HG02884 (cell line): ENCODE results near the gene TMEM151A.

Experiments used
- ATAC-seq: cut with Tn5 transposase; IDR thresholded peaks from one replicate; pipeline ENCODE4 v1.9.1; 2021; ENCODE audit warnings: mild to moderate bottlenecking, moderate library complexity; ENCODE audit not compliant: unreplicated experiment

Gene TMEM151A

DNA sequence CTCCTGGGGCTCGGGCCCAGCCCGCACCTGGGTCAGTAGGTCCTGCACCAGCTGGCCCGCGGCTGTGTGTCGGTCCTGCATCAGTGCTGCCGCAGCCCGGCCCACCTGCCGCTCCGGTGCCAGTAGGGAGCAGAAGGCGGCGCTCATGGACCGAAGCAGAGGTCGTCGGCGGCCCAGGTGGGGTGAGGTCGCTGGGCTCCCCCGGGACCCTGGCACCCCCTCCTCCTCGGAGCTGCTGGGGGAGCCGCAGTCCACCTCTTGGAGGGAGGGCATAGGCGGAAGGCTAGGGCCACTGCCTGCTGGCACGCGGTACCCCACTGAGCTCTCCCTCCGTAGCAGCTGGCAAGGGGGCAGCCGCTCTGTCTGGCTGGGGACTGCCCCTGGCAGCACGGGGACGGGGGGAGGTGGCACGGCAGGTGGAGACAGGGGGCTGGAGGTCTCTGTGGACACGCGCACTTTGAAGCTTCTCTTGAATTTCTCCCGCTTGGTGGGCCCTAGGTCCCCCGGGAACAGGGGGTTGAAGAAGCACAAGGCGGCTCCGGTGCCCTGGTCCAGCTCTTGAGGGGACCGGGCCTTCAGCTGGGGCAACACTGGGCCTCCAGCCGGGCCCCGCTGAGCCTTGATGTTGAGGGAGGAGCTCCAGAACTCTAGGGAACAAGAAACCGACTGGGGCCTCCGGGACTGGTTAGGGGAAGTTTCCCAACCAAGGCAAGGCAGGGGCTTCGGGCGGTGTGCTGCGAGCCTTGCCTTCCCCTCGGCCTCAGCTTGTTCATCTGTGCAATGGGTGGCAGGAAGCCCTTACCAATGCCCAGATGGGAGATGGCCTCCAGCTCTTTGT lies 43.1 kb downstream of the TMEM151A start:
- ATAC-seq, result no peak

DNA sequence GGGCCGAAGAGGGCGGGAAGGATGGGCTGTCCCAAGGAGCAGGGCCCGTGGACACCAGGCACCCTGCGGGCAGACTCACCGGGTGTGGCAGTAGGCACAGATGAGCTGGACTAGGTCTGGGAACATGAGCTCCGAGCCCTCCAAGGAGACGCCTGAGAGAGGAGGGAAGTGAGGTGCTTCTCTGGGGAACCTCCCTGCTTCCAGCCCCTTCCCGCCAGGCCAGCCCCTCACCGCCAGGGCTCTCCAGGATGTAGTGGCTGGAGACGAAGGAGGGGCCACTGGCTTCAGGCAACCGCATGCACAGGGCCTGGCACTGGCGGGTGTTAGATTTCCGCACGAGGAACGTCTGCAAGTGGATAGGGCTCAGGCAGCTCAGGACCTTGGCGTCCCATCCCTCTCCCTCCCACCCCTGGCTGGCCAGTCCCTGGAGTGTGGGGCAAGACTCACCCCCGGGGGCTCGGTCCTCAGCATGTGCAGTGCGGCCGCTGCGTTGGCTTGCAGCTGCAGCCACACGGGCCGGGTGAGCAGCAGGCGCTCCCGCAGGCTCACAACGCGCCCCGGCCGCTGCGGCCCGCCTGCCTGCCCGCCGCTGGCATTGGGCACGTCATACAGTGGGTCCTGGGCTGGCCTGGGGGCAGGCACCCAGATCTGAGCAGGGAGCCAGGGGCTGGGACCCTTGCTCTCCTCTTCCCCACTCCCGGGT lies 44.0 kb downstream of the TMEM151A start:
- ATAC-seq, result no peak

DNA sequence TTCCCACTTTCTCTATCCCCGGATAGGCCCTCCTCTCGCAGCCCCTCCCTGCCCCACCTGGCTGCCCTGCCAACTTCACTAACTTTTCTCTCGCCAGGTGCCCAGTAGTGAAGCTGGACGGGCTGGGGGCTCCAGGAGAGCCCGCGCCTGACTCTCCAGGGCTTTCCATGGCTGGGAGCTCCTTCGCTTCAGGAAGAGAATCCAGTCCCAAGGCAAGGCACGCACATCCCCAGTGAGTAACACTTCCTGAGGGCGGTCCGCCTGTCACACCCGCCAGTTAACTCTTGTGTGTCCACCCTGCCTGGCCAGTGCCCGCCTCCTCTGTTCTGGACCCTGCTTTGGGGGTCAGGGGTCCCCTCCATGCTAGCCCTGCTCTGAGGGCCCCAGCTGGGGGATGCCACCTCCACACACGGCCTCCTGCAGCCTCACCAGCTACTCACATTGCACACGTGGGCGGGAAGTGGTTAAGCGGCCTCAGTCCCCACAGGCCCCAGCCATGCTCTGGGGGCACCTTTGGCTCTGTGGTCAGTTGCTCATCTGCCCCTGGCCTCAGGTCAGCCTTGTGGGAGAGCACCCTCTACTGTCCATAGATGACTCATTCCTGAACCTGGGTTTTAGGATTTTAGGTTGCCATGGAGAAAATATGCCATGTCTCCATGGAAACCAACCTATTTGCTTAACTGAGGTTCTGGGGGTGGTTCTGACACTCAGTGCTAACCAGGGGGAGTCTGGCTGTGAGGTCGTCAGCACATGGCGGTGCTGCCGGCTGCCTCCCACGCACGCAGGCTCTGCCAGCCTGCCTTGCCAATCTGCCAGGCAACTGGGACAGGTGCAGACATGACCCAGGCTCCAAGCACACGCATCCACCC lies 44.8 kb downstream of the TMEM151A start, which contains the start of gene RIN1:
Gene RIN1, minus strand, starts transcription at position 201 of the 869 bp plus-strand sequence. Its CDS starts 32 bp downstream, at position 169.
- no peak for ATAC-seq

DNA sequence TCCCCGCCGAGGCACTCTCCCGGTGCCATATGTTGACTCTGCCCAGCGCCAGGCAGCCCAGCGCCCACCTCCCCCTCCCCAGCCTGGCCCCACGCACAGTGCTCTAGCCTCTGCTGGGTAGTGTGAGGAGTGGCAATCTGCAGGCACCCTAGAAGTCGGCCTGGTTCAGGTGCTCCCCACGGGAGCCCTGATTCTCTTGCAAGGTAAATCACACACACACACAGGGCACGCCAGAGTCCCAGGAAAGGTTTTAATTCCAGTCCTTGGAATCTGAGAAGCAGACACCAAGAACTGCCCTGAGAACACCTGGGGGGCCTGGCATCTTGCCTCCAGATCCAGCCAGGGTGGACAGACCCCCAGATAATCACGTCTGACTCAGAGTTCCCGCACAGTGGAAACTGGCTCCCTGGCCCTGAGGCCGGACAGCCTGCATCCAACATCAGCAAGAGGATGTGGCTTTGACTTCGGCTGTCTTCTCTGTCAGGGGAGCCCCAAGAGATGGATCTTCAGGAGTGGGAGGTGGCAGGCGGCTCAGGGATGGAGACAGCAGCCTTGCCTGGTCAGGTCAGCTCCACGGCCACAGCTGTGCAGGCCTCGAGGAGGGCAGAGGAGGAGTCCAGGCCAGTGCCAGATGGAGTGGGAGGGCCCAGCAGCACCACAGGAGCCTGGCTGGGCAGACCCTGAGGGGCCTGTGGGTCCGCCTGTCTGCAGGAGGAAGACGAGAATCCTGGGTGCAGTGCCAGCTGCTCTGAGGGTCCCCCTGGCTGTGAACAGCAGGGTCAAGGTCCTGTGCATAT lies 45.6 kb downstream of the TMEM151A start:
- ATAC-seq, result no peak

DNA sequence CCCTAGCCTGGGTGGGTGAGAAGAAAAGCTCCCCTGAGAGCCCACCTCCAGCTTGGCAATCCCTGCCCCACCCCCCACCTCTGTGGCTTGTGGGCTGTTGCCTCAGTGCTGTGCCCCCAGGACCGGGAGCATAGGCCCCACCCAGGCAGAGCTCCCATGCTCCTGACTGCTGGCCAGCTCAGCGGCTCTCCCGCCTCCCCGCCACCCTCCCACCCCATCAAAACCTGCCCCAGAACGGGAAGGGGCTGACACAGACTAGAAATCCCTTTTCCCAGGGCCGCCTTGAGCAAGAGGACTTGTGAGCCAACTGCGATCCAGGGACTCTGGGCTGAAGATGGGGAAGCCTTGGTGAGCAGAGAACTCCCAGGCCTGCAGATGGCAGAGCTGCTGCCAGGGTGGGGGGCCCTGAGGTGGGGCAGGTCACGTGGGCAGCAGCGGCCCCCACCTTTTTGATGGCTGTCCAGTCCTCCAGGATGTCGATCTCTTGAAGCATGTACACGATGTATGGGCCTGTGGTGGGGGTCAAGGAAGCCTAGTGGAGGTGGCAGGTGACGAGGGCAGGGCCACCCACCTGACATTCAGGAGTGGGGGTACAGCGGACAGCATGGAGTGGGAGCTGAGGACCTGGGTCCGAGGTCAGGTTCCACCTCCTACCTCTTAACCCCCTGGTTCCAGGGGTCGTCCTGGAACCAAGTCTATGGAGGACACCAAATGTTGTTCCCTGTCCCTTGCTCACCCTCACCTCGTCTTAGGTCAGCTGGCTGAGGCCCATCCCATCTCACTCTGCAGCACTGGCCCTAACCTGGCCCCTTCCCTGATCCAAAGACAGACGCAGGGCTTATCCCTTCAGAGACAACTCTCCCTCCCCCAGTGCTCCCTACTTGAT lies 46.8 kb downstream of the TMEM151A start:
- ATAC-seq, result no peak

DNA sequence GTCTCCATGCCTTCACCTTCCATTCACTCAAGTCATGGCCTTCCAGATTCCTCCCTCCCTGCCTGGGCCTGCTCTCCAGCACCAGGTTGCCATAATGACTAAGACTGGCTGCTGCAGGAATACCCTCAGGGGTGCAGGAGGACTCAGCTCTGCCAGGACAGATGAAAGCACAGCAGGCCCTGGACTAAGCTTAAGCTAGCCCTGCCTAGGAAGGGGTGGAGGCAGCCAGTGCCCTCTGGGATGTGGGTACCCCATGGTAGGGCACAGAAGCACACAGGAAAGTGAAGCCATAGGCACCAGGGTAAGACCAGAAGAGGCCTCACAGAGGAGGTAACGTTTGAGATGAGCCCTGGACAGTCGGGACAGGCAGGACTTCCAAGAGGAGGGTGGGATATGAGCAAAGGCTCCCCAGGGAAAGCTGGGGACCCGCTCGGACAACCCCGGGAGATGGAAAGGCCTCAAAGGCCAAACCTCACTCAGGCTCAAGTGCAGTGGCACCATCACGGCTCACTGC lies 47.5 kb downstream of the TMEM151A start:
- ATAC-seq, result no peak

DNA sequence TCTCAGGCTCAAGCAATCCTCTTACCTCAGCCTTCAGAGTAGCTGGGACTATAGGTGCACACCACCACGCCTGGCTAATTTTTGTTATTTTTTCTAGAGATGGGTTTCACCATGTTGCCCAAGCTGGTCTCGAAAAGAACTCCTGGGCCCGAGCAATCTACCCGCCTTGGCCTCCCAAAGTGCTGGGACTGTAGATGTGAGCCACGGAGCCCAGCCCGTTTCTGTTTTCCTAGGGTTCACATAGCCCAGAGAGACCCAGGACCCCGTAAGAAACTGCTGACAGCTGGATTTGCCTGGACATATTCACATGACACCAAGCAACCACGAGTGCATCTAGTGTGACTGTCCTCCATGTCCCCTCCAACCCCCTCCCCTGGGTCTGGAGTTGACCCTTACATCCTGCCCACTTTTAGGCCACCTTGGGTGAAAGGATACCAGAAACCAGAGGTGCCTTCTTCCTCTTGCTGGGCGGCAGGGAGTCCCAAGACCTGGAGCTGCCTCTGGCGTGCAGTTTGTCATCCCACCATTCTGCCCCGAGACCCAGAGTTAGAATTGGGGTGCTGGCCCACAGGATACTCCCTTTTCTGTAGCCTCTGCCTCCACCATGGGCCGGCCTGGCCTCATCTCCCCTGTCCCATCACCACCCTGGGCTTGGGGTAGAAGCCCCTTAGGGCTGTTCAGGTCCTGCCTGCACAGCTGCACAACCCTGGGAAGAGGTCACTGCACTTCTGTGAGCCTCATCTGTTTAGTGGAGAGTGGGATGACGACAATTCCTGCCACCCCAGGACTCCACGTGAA lies 48.2 kb downstream of the TMEM151A start:
- no peak for ATAC-seq

DNA sequence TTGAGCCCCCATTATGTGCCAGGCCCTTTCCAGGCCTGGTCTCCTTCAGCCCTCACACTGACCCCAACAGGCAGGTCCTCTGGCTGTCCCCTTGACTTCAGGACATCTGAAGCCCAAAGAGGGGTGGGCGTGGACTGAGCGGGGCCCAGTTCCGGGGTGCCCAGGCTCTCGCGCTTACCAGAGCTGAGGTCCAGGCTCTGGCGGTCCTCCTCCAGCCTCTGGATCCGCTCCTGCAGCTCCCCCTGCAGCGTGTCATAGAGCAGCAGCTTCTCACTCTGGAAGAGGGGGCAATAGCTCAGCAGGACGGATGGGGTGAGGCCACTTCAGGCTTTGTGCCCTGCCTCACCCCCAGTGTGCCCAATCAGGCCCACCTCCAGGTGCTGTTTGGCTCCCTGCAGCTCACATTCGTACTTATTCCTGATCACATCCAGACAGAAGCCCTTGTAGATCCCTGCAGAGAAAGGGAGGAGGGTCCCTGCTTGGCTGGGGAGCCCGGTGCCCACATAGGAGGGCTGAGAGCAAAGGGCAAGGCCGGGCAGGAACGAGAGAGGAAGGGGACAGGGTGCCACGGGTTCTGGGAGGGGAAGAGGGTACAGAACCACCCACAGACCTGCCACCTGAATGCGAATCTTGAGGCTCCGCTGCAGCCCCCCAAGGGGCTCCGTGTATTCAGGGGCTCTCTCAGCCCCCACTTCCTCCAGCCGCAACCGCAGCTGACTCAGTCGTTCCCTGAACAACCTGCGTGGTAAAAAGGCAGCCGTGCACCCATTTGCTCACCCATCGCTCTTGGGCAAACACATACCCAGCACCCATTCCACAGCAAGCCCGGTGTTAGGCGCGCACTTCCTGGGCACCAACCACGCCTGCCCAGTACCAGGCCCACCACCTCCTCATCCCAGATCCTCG lies 49.2 kb downstream of the TMEM151A start:
- ATAC-seq, result no peak

DNA sequence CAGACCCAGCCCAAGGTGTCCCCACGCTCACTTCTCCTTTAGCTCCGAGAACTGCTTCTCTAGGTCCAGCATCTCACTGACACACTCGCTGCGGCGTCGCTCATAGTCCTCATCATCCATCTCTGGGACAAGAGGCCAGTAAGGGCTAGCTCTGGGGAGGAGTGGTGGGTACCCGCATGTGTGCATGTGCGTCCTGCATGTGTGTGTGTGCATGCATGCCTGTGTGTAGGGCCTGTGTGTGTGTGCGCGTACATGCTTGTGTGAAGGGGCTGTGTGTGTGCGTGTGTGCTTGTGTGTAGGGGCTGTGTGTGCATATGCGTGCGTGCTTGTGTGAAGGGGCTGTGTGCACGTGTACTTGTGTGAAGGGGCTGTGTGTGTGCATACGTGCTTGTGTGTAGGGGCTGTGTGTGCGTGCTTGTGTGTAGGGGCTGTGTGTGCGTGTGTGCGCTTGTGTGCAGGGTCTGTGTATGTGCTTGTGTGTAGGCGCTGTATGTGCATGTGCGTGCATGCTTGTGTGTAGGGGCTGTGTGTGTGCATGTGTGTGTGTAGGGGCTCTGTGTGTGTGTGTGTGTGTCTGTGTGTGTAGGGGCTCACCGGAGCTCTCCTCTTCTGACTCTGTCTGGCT lies 49.9 kb downstream of the TMEM151A start:
- no peak for ATAC-seq

DNA sequence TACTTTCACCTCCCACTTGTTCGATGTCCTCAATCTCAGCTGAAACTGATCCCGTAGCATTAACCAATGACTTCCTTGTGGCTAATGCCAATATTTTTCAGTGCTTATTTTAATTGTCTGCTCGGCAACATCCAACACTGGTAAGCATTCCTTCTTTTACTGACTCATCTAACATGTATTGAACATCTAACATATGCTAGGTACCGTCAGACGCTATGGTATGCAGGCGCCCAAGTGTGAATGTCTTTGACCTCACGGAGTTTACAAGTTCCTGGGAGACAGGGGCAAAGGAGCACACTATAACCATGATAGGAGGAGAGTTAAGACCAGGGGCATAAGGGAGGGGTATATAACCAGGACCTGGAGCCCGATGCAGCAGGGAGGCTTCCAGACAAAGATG lies 51.5 kb downstream of the TMEM151A start:
- no peak for ATAC-seq

DNA sequence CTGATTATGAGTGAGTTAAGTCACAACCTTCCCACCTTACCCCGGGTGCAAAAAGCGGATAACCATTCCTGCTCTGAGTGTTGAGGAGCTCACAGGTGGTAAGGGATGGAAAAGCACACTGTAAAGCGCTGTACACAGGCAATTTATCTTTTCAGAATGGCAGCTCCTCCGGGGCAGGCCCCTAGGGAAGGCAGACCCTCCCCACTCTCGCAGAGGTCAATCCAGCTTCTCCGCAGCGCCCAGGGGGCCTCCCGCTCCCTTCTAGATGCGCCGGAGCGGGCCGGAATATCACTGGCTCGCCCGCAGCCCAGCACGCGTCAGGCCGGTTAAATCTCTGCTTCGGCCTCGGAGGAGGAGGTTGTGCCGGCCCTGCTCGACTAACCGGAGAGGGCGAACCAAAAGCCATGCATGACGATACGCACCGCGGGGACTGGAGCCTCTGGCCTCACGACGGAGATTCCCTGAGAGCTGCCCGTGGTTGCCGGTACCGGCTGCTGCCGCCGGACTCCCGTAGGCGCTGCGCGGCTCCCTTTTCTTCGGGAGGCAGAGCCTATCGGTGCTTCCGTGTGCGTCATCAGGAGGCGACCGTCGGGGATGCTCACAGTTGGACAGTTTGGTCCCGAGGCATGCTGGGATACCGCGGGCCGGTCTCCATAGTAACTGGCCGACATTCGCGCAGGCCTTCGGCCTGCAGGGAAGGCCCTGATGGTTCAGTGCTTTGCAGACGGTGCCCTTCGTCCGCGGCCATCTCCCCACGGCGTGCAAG lies 53.0 kb downstream of the TMEM151A start, which contains the start of gene BRMS1:
Gene BRMS1, minus strand, starts transcription at position 555 of the 766 bp plus-strand sequence. CDS start 2,870 bp downstream, outside the sequence.
- ATAC-seq, result peak; percentile 52

DNA sequence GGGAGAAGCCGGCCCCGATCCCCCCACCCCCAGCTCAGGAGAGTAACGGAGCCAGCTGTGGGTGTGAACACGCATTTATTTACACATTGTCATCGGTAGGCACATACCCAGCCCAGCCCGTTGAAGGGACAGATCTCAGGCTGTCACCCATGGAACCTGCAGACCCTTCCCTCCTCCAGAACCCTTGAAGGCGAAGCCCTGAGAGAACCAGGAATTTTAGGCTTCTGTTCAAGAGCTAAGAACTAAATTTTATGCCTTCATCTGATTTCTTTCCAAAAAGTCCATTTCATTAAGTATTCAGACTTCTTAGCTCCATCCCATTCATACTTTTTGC lies 53.6 kb downstream of the TMEM151A start:
- no peak for ATAC-seq
